Pancreas (tissue), 10 donors: ENCODE measurements around the gene PHIP. TPM values are rescaled to one million over a fixed set of nuclear protein-coding genes. Genes with fewer than 3 reads are reported as not detected.

Experiments
- ATAC-seq, 4 donors: fragments of 200-7000 bp; cut with Tn5 transposase; one replicate each; pipeline versions ENCODE4 v1.8.0 to v1.9.1; 2020; ENCODE audit warnings: mild to moderate bottlenecking in 4 of 4, moderate library complexity in 4 of 4
- DNase-seq, 6 donors: peaks; one replicate each; pipeline ENCODE4 v3.0.0-alpha.2; 2020
- FAIRE-seq: peaks from 2 replicates; lab custom pipeline; 2012; peaks lifted over from hg19 to GRCh38; lab: Jason Lieb, UNC
- H3K27ac ChIP-seq, 4 donors: fragments of 200-600 bp; sonication (generic); 1 replicate in 3 of 4; 2 replicates in 1 of 4; pipeline versions ENCODE4 v1.5.0 to v1.8.0; 2020
- H3K27me3 ChIP-seq, 4 donors: fragments of 200-600 bp; one replicate each; pipeline ENCODE4 v1.8.0; 2021
- H3K36me3 ChIP-seq, 3 donors: fragments of 200-600 bp; sonication (generic) in 1 of 3; one replicate each; pipeline versions ENCODE4 v1.5.0 to v1.8.0; 2020 to 2021
- H3K4me1 ChIP-seq, 3 donors: fragments of 200-600 bp; one replicate each; pipeline ENCODE4 v1.8.0; 2021
- H3K4me3 ChIP-seq, 4 donors: fragments of 200-600 bp; sonication (generic) in 2 of 4; one replicate each; pipeline versions ENCODE4 v1.5.0 to v1.8.0; 2020 to 2021
- H3K9me3 ChIP-seq, 4 donors: fragments of 200-600 bp; one replicate each; pipeline ENCODE4 v1.8.0; 2021
- WGBS, 2 donors: extraction: QIAGEN DNeasy Blood & Tissue Kit; methylation state at CpG; one replicate each; pipeline ENCODE4 v1.1.7; 2013; 5-methylcytosine and 5-hydroxymethylcytosine counted together
- intact Hi-C, 3 donors: fragments of 100-400 bp; cut with DNase I; formaldehyde crosslinking; loops; one replicate each; pipeline versions ENCODE4 v1.11.1 to v1.14.2; 2022
- polyA plus RNA-seq, 2 donors: library from polyadenylated mRNA; stranded (reverse); fragments of 200-250 nt; gene quantifications; one replicate each; pipeline ENCODE4 v1.2.3, GENCODE V29; 2013
- total RNA-seq, 6 donors: library from RNA; stranded (reverse); fragmentation: NEBNext Ultra II Directional in 4 of 6; extraction: Animal tissue kit (Norgen Biotek cat#: 25700) in 4 of 6; gene quantifications; one replicate each; pipeline versions ENCODE4 v1.2.1 to v1.2.4, GENCODE V29; 2021 to 2023
- TF ChIP-seq, protein P1 (sequence below), 4 donors: fragments of 200-600 bp; sonication (generic) in 3 of 4; IDR thresholded peaks; one replicate each; pipeline versions ENCODE4 v1.5.0 to v1.8.0; 2021; ENCODE audit warnings: antibody characterized with exemption in 4 of 4
- donor health status: healthy with polysubstance abuse.
- donor health status: DM: no; HTN: no; CAD: no; lungs with moderate emphysema.
- donor health status: DM: no; HTN: no; CAD: no.
- donor health status: control.
- donor health status: control.
- donor health status: Bipolar disorder and iron deficiency.
- donor health status: DM: yes; HTN: yes; CAD: no.
- donor health status: DM: no; HTN: no; CAD: no.
- donor health status: DM: no; HTN: no; CAD: no.
- donor health status: DM: yes; HTN: yes; CAD: no.

PHIP gene
- total and polyA plus RNA-seq, 8 donors: 8.3 to 17.9 (median 11.0) TPM

DNA sequence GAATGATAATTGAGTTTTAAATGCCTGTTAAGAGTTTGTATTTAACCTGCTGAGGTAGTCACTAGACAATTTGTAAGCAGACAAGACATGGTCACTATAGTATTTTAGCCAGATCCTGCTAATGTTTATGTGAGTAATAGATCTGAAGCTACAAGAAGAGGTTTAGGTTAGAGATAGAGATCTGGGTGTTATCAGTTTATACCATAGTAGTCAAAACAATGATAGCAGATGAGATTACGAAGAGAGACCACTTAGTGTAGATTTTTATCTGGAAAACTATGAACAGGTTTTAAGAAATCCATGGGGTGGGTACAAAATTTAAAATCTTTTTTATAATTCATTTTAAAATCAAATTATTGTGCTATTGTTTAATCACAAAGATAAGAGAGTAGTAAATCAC lies 47.5 kb downstream of the PHIP start:
- 94 to 97% methylated on average over 1 of the region's 1 CpG for WGBS, 2 donors
- H3K36me3 ChIP-seq: peaks cover 0 to 8% (median 0%) of the 10 kb centered on the region in 3 donors
- intact Hi-C loops: no loop called here
- TF ChIP-seq, protein P1, sequence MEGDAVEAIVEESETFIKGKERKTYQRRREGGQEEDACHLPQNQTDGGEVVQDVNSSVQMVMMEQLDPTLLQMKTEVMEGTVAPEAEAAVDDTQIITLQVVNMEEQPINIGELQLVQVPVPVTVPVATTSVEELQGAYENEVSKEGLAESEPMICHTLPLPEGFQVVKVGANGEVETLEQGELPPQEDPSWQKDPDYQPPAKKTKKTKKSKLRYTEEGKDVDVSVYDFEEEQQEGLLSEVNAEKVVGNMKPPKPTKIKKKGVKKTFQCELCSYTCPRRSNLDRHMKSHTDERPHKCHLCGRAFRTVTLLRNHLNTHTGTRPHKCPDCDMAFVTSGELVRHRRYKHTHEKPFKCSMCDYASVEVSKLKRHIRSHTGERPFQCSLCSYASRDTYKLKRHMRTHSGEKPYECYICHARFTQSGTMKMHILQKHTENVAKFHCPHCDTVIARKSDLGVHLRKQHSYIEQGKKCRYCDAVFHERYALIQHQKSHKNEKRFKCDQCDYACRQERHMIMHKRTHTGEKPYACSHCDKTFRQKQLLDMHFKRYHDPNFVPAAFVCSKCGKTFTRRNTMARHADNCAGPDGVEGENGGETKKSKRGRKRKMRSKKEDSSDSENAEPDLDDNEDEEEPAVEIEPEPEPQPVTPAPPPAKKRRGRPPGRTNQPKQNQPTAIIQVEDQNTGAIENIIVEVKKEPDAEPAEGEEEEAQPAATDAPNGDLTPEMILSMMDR (IDR thresholded peaks at IDR 0.05): no peak
- ATAC-seq: no peak
- peaks cover 0 to 7% (median 0%) of the 10 kb centered on the region in 3 donors for H3K4me1 ChIP-seq
- no peak overlapping the region for H3K27ac ChIP-seq
- DNase-seq: no peak
- no peaks in the 10 kb centered on the region for H3K27me3 ChIP-seq
- no peaks in the 10 kb centered on the region for H3K9me3 ChIP-seq
- FAIRE-seq: no peak
- no peak overlapping the region for H3K4me3 ChIP-seq

DNA sequence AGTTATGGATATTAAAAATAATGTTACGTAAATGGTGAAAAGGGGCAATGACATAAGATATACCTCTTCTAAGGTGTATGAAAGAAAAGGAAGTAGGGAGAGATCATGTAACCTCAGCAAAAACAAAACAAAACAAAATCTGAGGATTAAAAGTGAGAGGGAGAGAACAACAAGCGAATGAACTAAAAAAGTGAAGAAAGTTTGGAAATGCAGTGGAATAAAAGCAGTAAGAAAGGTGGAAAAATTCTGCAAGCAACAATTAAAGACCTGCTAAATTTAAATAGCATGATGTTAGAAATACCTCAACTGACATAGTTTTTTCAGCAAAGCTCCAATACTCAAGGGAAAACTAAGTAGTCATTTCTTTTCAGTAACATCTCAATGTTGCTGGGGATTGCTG lies 48.0 kb downstream of the PHIP start:
- TF ChIP-seq, protein P1 (IDR thresholded peaks at IDR 0.05): no peak
- Histone ChIP-seq H3K4me3 (no peak overlapping the region), H3K27ac (no peak overlapping the region), H3K36me3 (peaks cover 0 to 8% (median 0%) of the 10 kb centered on the region in 3 donors), H3K4me1 (peaks cover 0 to 7% (median 0%) of the 10 kb centered on the region in 3 donors), H3K27me3 (no peaks in the 10 kb centered on the region), H3K9me3 (no peaks in the 10 kb centered on the region)
- DNase-seq (no peak), ATAC-seq (no peak), FAIRE-seq (no peak)
- intact Hi-C loops: no loop called here
- WGBS, 2 donors: 96 to 99% methylated on average over 2 of the region's 2 CpGs

DNA sequence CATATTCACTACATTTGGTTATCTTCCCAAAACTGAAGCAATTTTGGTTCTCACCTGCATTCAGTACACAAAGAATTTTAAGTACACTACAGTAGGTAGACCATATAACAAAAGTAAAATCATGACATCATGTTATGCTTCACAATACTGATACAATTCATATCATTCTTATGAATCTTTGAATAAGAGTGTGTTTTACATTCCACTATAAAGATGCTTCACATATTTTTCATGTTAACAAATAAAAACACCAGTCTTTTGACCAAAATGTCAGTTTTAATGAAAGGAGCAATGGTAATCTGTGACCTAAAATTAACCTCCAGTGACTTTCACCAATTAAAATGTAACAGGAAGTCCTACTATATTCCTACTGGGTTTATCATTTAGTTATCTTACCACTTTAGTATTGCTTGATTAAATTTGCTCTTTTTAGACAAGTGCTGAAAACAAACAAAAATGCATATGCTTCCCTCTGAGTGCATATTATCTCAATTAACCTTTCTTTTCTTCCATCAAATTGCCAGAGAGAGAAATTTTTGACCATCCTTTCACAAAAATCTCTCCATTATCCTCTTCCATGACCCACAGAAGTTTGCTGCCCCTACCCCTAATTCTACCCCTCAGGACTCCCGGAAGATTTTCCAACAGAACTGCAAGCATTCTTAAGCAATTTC lies 49.3 kb downstream of the PHIP start:
- H3K36me3 ChIP-seq: peaks cover 0 to 8% (median 0%) of the 10 kb centered on the region in 3 donors
- H3K4me3 ChIP-seq: no peak overlapping the region
- TF ChIP-seq, protein P1 (IDR thresholded peaks at IDR 0.05): no peak
- DNase-seq (no peak), FAIRE-seq (no peak), ATAC-seq (no peak)
- H3K9me3 ChIP-seq: no peaks in the 10 kb centered on the region
- H3K27ac ChIP-seq: no peak overlapping the region
- intact Hi-C loops: no loop called here
- peaks cover 0 to 7% (median 0%) of the 10 kb centered on the region in 3 donors for H3K4me1 ChIP-seq
- WGBS, 2 donors: 98 to 100% methylated on average over 1 of the region's 1 CpG
- no peaks in the 10 kb centered on the region for H3K27me3 ChIP-seq

DNA sequence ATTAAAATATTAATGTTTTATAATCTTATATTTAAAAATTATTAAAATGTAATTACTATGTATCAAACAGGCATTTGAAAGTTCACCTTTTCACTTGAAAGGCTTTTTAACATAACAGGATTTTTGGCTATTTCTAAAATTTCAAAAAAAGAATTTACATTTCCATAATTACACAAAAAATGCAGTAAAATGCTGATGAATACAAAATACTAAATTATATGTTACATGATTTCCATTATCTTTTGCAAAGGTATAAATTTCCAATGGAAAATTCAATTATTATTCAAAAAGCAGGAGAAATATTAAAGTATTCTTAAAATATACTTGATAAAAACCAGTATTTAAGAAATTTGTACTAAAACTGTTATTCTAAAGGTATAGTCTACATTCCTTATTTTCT lies 66.1 kb downstream of the PHIP start:
- Histone ChIP-seq H3K27ac (no peak overlapping the region), H3K36me3 (peaks cover 0 to 17% (median 10%) of the 10 kb centered on the region in 3 donors), H3K27me3 (no peaks in the 10 kb centered on the region), H3K9me3 (no peaks in the 10 kb centered on the region), H3K4me3 (no peak overlapping the region), H3K4me1 (no peaks in the 10 kb centered on the region)
- TF ChIP-seq, protein P1 (IDR thresholded peaks at IDR 0.05): no peak
- DNase-seq (no peak), ATAC-seq (no peak), FAIRE-seq (peak; percentile 85)
- intact Hi-C loops: no loop called here

DNA sequence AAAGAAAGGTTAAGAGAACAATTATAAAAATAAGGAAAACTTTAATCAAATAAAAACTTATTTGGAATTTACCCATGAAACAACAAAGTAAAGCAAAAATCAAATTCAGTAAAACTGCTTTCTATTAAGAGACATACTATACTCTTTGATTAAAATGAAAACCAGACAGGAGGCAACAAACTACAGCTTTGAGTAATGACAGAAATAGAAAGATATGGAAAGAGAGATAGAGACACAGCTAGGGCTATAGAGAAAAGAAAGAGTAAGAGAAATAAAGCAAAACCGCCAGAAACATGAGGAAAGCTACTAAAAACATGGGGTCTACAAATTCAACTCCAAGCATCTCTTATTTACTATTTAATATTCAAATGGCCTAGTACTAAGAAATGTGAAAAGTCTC lies 67.6 kb downstream of the PHIP start:
- TF ChIP-seq, protein P1 (IDR thresholded peaks at IDR 0.05): no peak
- ATAC-seq: no peak
- intact Hi-C loops: no loop called here
- DNase-seq: no peak
- Histone ChIP-seq H3K27me3 (no peaks in the 10 kb centered on the region), H3K4me1 (peaks cover 0 to 7% (median 5%) of the 10 kb centered on the region in 3 donors), H3K9me3 (no peaks in the 10 kb centered on the region), H3K27ac (no peak overlapping the region), H3K36me3 (peaks cover 0 to 17% (median 0%) of the 10 kb centered on the region in 3 donors), H3K4me3 (no peak overlapping the region)
- WGBS, 2 donors: 90 to 100% methylated on average over 1 of the region's 1 CpG
- FAIRE-seq: no peak
